NCI-H774 (cell line): Measurements from ENCODE around the gene MUCL3.
"Not testable (repeated sequence)": the region's sequence is repeated elsewhere in the genome, so short reads cannot be mapped to it uniquely, and the experiment has no call there.

Experiments used
- DNase-seq: peaks from one replicate; lab custom pipeline; 2025; lab: John Stamatoyannopoulos, UW

MUCL3 gene

GRCh38 chr6:30940361-30940986, at the start of gene MUCL3:
Gene MUCL3 (plus strand): TSS chr6:30940973. CDS start chr6:30941000, 27 bp downstream.
- no peak for DNase-seq

- DNase-seq = no peak
These were observed 49.4 kb upstream of the MUCL3 start for GRCh38 chr6:30891450-30891723.

DNA sequence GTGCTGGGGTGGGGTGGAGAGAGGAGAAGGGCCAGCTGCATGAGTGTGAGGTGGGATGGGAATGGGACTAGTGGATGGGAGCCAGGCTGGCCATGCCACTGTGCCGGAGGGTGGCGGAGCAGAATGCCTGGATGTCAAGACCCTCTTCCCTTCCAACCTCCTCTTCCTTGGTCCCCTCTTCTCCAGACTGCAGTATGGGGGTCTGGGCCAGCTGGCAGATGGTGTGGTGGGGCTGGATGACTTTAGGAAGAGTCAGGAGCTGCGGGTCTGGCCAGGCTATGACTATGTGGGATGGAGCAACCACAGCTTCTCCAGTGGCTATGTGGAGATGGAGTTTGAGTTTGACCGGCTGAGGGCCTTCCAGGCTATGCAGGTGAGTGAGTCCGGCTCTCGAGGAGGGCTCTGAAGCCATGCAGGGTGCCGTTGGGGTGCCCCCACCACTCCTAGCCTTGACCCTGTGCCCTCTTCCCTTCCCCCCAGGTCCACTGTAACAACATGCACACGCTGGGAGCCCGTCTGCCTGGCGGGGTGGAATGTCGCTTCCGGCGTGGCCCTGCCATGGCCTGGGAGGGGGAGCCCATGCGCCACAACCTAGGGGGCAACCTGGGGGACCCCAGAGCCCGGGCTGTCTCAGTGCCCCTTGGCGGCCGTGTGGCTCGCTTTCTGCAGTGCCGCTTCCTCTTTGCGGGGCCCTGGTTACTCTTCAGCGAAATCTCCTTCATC, 48.8 kb upstream of the MUCL3 start:
- no peak for DNase-seq

DNA sequence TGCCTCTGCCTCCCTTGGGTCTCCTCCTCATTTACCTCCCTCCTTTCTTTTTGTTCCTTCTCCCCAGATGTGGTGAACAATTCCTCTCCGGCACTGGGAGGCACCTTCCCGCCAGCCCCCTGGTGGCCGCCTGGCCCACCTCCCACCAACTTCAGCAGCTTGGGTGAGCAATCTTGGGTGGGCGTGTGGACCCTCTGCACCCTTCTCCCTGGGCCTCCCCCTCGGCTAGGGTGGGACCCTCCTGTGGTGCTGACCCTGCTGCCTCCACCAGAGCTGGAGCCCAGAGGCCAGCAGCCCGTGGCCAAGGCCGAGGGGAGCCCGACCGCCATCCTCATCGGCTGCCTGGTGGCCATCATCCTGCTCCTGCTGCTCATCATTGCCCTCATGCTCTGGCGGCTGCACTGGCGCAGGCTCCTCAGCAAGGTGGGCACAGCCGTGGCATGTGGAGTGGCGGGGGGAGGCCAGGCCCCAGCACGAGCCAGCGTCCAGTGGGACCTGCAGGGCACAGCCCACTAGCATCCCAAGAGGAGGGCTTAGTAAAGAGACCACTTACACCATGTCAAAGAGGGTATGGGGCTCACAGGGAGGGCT, 47.7 kb upstream of the MUCL3 start:
- no peak for DNase-seq

DNA sequence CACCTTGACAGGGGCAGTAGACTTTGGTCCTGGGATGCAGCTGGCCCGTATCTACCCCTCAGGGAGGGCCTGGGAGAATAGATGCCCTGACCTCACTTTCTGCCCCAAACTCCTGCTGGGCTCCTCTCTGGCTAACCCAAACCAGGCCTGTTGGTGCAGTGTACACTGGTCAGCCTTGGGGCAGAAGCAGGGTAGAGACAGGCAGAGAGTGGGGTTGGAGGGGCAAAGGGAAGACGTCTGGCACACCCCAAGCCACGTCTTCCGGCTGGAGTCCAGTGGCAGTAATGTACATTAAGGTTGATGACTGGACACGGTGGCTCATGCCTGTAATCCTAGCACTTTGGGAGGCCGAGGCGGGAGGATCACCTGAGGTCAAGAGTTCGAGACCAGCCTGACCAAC, 47.1 kb upstream of the MUCL3 start:
- DNase-seq = no peak

GRCh38 chr6:30894381-30894780, 46.4 kb upstream of the MUCL3 start:
- DNase-seq = no peak

DNA sequence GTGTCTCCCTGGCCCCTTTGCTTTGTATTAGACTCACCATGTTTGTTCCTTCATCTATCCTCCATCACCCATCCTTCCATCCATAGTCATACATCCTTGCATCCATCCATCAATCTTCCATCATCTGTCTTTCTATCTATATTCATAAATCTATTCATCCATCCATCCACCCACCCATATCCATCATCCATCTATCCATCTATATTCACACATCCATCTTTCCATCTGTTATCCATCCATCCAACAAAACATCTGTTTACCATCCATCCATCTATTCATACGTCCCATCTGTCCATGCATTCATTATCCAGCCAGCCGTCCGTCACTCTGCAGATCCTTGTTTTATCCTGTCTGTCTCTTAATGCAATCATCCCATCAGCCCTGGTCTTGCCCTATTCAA, 45.8 kb upstream of the MUCL3 start:
- no peak for DNase-seq

DNA sequence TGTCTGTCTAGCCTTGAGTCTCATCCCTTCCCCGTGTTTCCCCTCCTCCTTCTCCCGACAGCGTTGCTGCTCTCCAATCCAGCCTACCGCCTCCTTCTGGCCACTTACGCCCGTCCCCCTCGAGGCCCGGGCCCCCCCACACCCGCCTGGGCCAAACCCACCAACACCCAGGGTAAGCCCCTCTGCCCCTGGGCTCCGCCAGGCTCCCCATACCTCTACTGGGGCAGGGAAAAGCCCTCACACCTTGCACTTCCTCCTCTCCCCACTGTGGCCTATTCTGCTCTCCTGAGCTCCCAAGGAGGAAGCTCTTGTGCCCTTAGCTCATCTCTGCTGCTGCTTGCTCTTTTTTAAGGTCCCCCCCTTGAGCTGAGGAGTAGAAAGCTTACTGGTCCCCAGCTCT, 45.4 kb upstream of the MUCL3 start:
- no peak for DNase-seq

GRCh38 chr6:30896541-30896940, 44.2 kb upstream of the MUCL3 start:
- DNase-seq = no peak

DNA sequence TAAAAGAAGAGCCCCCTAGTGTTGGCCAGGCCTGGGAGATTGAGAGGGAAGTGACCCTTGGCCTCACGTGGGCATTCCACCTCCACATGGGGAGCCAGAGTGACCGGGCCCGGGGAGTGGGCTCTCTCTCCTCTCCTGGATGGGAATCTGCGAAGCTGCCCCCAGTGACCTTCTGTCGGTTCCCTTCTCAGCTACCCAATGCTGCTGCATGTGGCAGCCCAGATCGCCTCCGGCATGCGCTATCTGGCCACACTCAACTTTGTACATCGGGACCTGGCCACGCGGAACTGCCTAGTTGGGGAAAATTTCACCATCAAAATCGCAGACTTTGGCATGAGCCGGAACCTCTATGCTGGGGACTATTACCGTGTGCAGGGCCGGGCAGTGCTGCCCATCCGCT, 42.9 kb upstream of the MUCL3 start:
- no peak for DNase-seq

DNA sequence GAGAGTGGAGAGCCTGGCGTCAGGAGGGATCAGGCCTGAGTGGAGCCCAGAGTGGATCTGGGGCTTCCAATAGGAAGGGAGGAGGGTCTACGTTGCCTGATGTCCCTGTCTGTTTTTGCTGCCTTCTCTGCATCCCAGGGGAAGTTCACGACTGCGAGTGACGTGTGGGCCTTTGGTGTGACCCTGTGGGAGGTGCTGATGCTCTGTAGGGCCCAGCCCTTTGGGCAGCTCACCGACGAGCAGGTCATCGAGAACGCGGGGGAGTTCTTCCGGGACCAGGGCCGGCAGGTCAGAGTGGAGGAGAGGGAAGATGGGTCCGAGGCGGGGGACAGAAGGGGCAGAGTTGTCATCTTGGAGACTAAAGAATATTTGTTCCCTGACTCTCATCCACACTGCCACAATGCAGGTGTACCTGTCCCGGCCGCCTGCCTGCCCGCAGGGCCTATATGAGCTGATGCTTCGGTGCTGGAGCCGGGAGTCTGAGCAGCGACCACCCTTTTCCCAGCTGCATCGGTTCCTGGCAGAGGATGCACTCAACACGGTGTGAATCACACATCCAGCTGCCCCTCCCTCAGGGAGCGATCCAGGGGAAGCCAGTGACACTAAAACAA, 41.9 kb upstream of the MUCL3 start:
- no peak for DNase-seq

DNA sequence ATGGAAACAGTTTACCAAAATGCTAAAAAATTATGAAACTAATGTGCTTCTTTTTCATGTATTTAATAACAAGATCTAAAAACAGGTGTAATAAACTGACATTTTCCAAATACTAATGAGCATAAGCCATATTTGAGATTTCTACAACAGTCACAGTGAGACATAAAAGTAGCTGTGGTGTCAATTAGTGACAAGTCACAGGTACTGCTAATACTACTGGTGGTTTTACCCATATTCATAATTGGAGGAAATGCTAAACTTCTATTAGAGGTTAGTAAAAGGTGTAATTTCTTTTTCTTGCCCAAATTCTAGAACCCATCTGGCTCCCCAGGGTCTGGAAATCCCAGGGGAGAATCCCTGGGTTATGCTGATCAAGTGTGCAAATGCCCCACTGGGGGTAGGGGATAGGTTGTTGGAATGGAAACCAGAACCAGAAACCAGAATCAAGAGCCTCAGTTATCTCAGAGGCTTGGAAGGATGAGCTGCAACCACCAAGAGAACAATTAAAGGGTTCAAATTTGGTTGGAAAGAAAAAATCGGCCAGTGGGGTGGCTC, 39.8 kb upstream of the MUCL3 start:
- DNase-seq = no peak

DNA sequence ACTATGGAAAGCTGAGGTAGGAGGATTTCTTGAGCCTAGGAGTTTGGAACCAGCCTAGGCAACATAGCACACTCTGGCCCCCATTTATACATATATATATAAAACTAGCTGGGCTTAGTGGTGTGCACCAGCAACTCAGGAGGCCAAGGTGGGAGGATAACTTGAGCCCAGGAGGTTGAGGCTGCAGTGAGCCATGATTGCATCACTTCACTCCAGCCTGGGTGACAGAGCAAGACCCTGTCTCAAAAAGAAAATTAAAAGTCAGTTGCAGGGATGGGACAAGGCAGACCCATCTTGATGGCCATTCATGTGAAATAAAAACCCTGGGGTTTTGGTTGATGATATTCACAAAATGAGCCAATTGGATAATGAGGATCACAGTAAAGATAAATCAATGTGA, 39.3 kb upstream of the MUCL3 start:
- no peak for DNase-seq

- DNase-seq = not testable (repeated sequence)
These were observed 38.6 kb upstream of the MUCL3 start for GRCh38 chr6:30902196-30902595.

DNA sequence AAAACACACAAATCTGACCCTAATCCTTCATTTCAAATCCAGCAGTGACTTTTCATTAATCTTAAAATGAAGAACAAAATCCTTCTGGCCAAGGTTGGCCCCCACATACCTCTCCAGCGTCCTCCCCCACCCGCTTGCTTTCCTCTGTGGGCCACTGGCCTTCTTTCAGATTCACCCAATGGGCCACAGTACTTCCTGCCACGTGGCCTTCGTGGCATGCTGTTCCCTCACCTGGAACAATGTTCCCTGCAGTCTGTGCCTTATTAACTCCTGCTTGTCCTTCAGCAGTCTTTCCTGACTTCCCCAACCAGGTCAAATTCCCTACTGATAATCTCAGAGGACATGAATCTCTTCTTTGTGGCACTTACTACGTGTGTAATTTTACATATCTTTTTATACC, 38.1 kb upstream of the MUCL3 start:
- DNase-seq = no peak

- DNase-seq = no peak
These were observed 37.5 kb upstream of the MUCL3 start for GRCh38 chr6:30903236-30903635.

DNA sequence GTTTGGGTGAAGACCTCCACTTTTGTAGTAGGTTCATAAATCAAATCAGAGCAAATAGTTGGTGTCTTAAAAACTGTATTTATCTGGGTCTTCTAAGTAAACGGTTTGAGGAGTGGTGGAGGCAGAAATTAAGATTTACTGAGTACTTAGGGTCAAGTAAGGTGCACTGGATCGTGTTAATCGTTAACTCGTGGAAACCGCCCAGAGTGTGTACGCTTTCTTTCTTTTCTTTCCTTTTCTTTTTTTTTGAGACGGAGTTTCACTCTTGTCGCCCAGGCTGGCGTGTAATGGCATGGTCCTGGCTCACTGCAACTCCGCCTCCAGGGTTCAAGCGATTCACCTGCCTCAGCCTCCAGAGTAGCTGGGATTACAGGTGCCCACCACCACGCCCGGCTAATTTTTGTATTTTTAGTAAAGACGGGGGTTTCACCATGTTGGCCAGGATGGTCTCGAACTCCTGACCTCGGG, 33.4 kb upstream of the MUCL3 start:
- DNase-seq = not testable (repeated sequence)

GRCh38 chr6:30907758-30908591, 32.8 kb upstream of the MUCL3 start, which contains the start of gene GTF2H4:
Gene GTF2H4 (plus strand): TSS chr6:30908207.
- peak; percentile 97 for DNase-seq

DNA sequence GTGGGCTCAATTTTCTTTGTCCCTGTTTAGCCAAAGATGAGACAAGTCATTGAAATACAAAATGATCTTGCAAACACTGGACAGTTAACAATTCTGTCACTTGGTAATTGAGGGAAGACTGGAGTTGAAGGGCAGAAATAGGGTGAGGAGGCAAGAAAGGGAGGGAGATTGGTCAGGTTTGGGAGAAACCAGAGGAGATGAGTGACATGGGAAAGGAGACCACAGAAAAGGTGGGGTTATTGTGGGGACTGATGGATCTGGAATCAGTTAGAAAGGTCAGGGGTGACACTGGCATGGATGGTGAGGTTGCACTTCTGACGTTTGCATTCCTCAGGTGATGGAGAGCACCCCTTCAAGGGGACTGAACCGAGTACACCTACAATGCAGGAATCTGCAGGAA, 32.1 kb upstream of the MUCL3 start:
- DNase-seq = no peak

GRCh38 chr6:30910473-30910872, 30.3 kb upstream of the MUCL3 start:
- not testable (repeated sequence) for DNase-seq

GRCh38 chr6:30912746-30913520, 27.8 kb upstream of the MUCL3 start:
- no peak for DNase-seq
